GM23338 (cell line): ENCODE measurements around the gene EEPD1. TPM values are rescaled to one million over a fixed set of nuclear protein-coding genes. Genes with fewer than 3 reads are reported as not detected.

ENCODE experiments used
- CTCF ChIP-seq, 2 experiments: fragments of 200-600 bp in 1 of 2; sonication (generic) in 1 of 2; conservative IDR thresholded peaks; 2 replicates each; pipeline versions ENCODE4 v1.5.1 to v1.6.1; 2016 to 2017; ENCODE audit warnings: antibody characterized with exemption in 2 of 2, low read depth in 2 of 2, mild to moderate bottlenecking in 2 of 2, moderate library complexity in 1 of 2
- EZH2phosphoT487 ChIP-seq: fragments of 200-600 bp; sonication (generic); IDR thresholded peaks from one replicate; pipeline ENCODE4 v1.8.1; 2018; ENCODE audit warnings: antibody characterized with exemption; ENCODE audit not compliant: unreplicated experiment
- NANOG ChIP-seq: IDR thresholded peaks from 2 replicates; pipeline ENCODE4 v1.6.1; 2016; ENCODE audit warnings: antibody characterized with exemption, borderline replicate concordance
- POLR2AphosphoS5 ChIP-seq: IDR thresholded peaks from 2 replicates; pipeline ENCODE4 v1.6.1; 2016; ENCODE audit warnings: antibody characterized with exemption, low read depth
- REST ChIP-seq: IDR thresholded peaks from one replicate; pipeline ENCODE4 v1.6.1; 2018; ENCODE audit warnings: antibody characterized with exemption; ENCODE audit not compliant: unreplicated experiment
- ZNF462 ChIP-seq: fragments of 250-450 bp; sonication (Bioruptor Pico); IDR thresholded peaks from 2 replicates; pipeline ENCODE4 v1.5.0; 2020; ENCODE audit warnings: mild to moderate bottlenecking, moderate library complexity
- polyA plus RNA-seq: library from polyadenylated mRNA; unstranded; fragments of >200 nt; fragmentation: Nextera tagmentation; extraction: Ambion mirVana; gene quantifications from 2 replicates; pipeline ENCODE4 v1.2.1, GENCODE V29; 2016
- total RNA-seq: library from RNA; depleted of rRNA; stranded (reverse); fragments of >200 nt; shearing (Covaris generic); gene quantifications from 2 replicates; pipeline ENCODE4 v1.2.3, GENCODE V29; 2014

The EEPD1 gene
- total and polyA plus RNA-seq, 2 experiments from 2014 or later, result 4.1 to 17.1 TPM

- TF ChIP-seq ZNF462 (CRISPR knock-in tag), result no peak
- no peak for TF ChIP-seq REST
- no peak for TF ChIP-seq EZH2phosphoT487
- TF ChIP-seq NANOG, result no peak
- no peak for TF ChIP-seq CTCF (conservative IDR thresholded peaks at IDR 0.05; ENCODE audit: low read depth in 2 of 2)
- no peak for TF ChIP-seq POLR2AphosphoS5
Measured at GRCh38 chr7:36110584-36110983, 42.5 kb upstream of the EEPD1 start (continued).
